WTC11 (cell line): ENCODE data around the gene MEGF10. TPM values are rescaled to one million over a fixed set of nuclear protein-coding genes. Genes with fewer than 3 reads are reported as not detected.

Source experiments
- ATAC-seq: fragments of 200-7000 bp; cut with Tn5 transposase; 2 replicates; pipeline ENCODE4 v1.10.0; 2021; ENCODE audit warnings: mild to moderate bottlenecking, moderate library complexity
- CTCF ChIA-PET: fragments of 300-600 bp; sonication (Branson Sonifier 250); formaldehyde crosslinking; loops from one replicate; lab custom pipeline; 2021; ENCODE audit warnings: antibody characterized with exemption; lab: Charles Lee
- POLR2A ChIA-PET: fragments of 350-600 bp; sonication (Branson Sonifier 250); formaldehyde crosslinking; loops from one replicate; lab custom pipeline; 2021; ENCODE audit warnings: antibody characterized with exemption; lab: Charles Lee
- DNase-seq: peaks from one replicate; pipeline ENCODE4 v3.0.0; 2021; ENCODE audit warnings: low spot score
- H3K27ac Mint-ChIP-seq: 2 replicates; pipeline ENCODE4 v1.8.0; 2021; ENCODE audit warnings: mixed read lengths
- H3K27me3 Mint-ChIP-seq: 2 replicates; pipeline ENCODE4 v1.8.0; 2021; ENCODE audit warnings: low read depth, mild to moderate bottlenecking, moderate library complexity, mixed read lengths
- H3K36me3 Mint-ChIP-seq: 2 replicates; pipeline ENCODE4 v1.8.0; 2021; ENCODE audit warnings: mixed read lengths
- H3K4me1 Mint-ChIP-seq: 2 replicates; pipeline ENCODE4 v1.8.0; 2022; ENCODE audit warnings: mixed read lengths
- H3K4me3 Mint-ChIP-seq: 2 replicates; pipeline ENCODE4 v1.8.0; 2021; ENCODE audit warnings: mild to moderate bottlenecking, moderate library complexity, mixed read lengths
- H3K9me3 Mint-ChIP-seq: 2 replicates; pipeline ENCODE4 v1.8.0; 2021; ENCODE audit warnings: mixed read lengths
- ATF1 ChIP-seq: sonication (generic); formaldehyde crosslinking; IDR thresholded peaks from 2 replicates; pipeline ENCODE4 v1.8.1; 2023; ENCODE audit warnings: mild to moderate bottlenecking, moderate library complexity, missing genetic modification reagents
- GRHL2 ChIP-seq: fragments of 250-450 bp; sonication (Bioruptor Pico); IDR thresholded peaks from 2 replicates; pipeline ENCODE4 v1.8.0; 2022; ENCODE audit warnings: mild to moderate bottlenecking, moderate library complexity; ENCODE audit not compliant: insufficient replicate concordance, severe bottlenecking
- MYBL2 ChIP-seq: sonication (generic); formaldehyde crosslinking; IDR thresholded peaks from 2 replicates; pipeline ENCODE4 v1.8.1; 2023; ENCODE audit warnings: mild to moderate bottlenecking, moderate library complexity, missing genetic modification reagents
- NFATC4 ChIP-seq: fragments of 250-450 bp; sonication (Bioruptor Pico); IDR thresholded peaks from 2 replicates; pipeline ENCODE4 v1.9.0; 2021; ENCODE audit warnings: mild to moderate bottlenecking
- NR1H2 ChIP-seq: sonication (generic); formaldehyde crosslinking; IDR thresholded peaks from 2 replicates; pipeline ENCODE4 v1.9.0; 2021; ENCODE audit warnings: mild to moderate bottlenecking, moderate library complexity, missing genetic modification reagents
- OVOL2 ChIP-seq: fragments of 250-450 bp; sonication (Bioruptor Pico); IDR thresholded peaks from 2 replicates; pipeline ENCODE4 v1.9.0; 2021; ENCODE audit warnings: mild to moderate bottlenecking, borderline replicate concordance
- PRRX2 ChIP-seq: fragments of 250-450 bp; sonication (Bioruptor Pico); IDR thresholded peaks from 2 replicates; pipeline ENCODE4 v1.8.0; 2021; ENCODE audit warnings: mild to moderate bottlenecking
- SMAD3 ChIP-seq: sonication (generic); formaldehyde crosslinking; IDR thresholded peaks from 2 replicates; pipeline ENCODE4 v1.8.0; 2022; ENCODE audit warnings: missing genetic modification reagents, mild to moderate bottlenecking, borderline replicate concordance
- TEAD1 ChIP-seq: sonication (generic); formaldehyde crosslinking; IDR thresholded peaks from 2 replicates; pipeline ENCODE4 v1.8.0; 2022; ENCODE audit warnings: mild to moderate bottlenecking, missing genetic modification reagents
- ZNF317 ChIP-seq: sonication (generic); formaldehyde crosslinking; IDR thresholded peaks from 2 replicates; pipeline ENCODE4 v1.8.1; 2023; ENCODE audit warnings: low read depth, mild to moderate bottlenecking, moderate library complexity, missing genetic modification reagents, borderline replicate concordance
- ZNF396 ChIP-seq: fragments of 250-450 bp; sonication (Bioruptor Pico); IDR thresholded peaks from 2 replicates; pipeline ENCODE4 v1.8.0; 2021; ENCODE audit warnings: mild to moderate bottlenecking, moderate library complexity, borderline replicate concordance
- ZNF416 ChIP-seq: fragments of 250-450 bp; sonication (Bioruptor Pico); IDR thresholded peaks from 2 replicates; pipeline ENCODE4 v1.9.0; 2021; ENCODE audit warnings: mild to moderate bottlenecking, inconsistent platforms
- total RNA-seq: library from RNA; stranded (reverse); gene quantifications from 3 replicates; pipeline ENCODE4 v1.2.3, GENCODE V29; 2021
- TF ChIP-seq, protein P1 (sequence below): sonication (generic); formaldehyde crosslinking; IDR thresholded peaks from 2 replicates; pipeline ENCODE4 v1.8.1; 2023; ENCODE audit warnings: mild to moderate bottlenecking, missing genetic modification reagents, moderate library complexity
- TF ChIP-seq, protein P2 (sequence below): sonication (generic); formaldehyde crosslinking; IDR thresholded peaks from 2 replicates; pipeline ENCODE4 v1.8.1; 2023; ENCODE audit warnings: mild to moderate bottlenecking, missing genetic modification reagents
- TF ChIP-seq, protein P3 (sequence below): sonication (generic); formaldehyde crosslinking; IDR thresholded peaks from 2 replicates; pipeline ENCODE4 v1.8.0; 2023; ENCODE audit warnings: missing genetic modification reagents, mild to moderate bottlenecking, borderline replicate concordance
- TF ChIP-seq, protein P4 (sequence below): sonication (generic); formaldehyde crosslinking; IDR thresholded peaks from 2 replicates; pipeline ENCODE4 v1.8.0; 2023; ENCODE audit warnings: mild to moderate bottlenecking, missing genetic modification reagents
- TF ChIP-seq, protein P5 (sequence below): fragments of 250-450 bp; sonication (Bioruptor Pico); IDR thresholded peaks from 2 replicates; pipeline ENCODE4 v2.1.2; 2022; ENCODE audit warnings: mild to moderate bottlenecking, moderate library complexity
- TF ChIP-seq, protein P6 (sequence below): sonication (generic); formaldehyde crosslinking; IDR thresholded peaks from 2 replicates; pipeline ENCODE4 v1.8.0; 2022; ENCODE audit warnings: mild to moderate bottlenecking, missing genetic modification reagents
- TF ChIP-seq, protein P7 (sequence below): fragments of 250-450 bp; sonication (Bioruptor Pico); IDR thresholded peaks from 2 replicates; pipeline ENCODE4 v1.9.0; 2021; ENCODE audit warnings: mild to moderate bottlenecking
- TF ChIP-seq, protein P8 (sequence below): sonication (generic); formaldehyde crosslinking; IDR thresholded peaks from 2 replicates; pipeline ENCODE4 v1.8.1; 2022; ENCODE audit warnings: low read depth, missing genetic modification reagents, borderline replicate concordance

The MEGF10 gene
- total RNA-seq, 1 experiment from 2014 or later, result 24.5 TPM

DNA sequence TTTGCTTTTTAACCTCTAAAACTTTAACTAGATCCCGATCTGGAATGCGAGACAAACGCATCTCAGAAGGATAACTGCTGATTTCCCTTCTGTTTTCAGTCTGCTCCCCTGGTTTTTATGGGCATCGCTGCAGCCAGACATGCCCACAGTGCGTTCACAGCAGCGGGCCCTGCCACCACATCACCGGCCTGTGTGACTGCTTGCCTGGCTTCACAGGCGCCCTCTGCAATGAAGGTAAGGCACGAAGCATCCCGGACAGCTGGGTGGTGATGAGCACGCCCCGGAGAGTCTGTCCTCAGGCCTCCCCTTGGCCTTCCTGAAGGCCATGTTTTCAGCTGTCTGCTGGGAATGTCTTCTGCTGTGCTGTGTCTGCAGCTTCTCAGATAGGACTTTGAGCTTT, 144.0 kb downstream of the MEGF10 start:
- CTCF ChIA-PET, result interaction anchor here (1.4 kb wide), 1 partner anchor 58 kb away, joined by 5 read pairs; no protein-coding TSS in a partner anchor
- no peaks in the 10 kb centered on the region for H3K4me1 Mint-ChIP-seq
- POLR2A ChIA-PET, result no interaction called here
- DNase-seq (no peak), ATAC-seq (peak; percentile 51; the same call in 1 of the 2 replicates)
- H3K27ac Mint-ChIP-seq, result no peak overlapping the region; the same call in 1 of the 2 replicates
- H3K27me3 Mint-ChIP-seq, result no peaks in the 10 kb centered on the region
- no peaks in the 10 kb centered on the region for H3K9me3 Mint-ChIP-seq
- H3K4me3 Mint-ChIP-seq, result no peak overlapping the region
- H3K36me3 Mint-ChIP-seq, result no peaks in the 10 kb centered on the region
- no peak for TF ChIP-seq ZNF416
- no peak for TF ChIP-seq OVOL2
- TF ChIP-seq, protein P1, sequence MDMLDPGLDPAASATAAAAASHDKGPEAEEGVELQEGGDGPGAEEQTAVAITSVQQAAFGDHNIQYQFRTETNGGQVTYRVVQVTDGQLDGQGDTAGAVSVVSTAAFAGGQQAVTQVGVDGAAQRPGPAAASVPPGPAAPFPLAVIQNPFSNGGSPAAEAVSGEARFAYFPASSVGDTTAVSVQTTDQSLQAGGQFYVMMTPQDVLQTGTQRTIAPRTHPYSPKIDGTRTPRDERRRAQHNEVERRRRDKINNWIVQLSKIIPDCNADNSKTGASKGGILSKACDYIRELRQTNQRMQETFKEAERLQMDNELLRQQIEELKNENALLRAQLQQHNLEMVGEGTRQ (CRISPR knock-in tag), result no peak
- no peak for TF ChIP-seq TEAD1
- no peak for TF ChIP-seq NR1H2 (CRISPR knock-in tag)
- TF ChIP-seq GRHL2, result no peak
- TF ChIP-seq, protein P2, sequence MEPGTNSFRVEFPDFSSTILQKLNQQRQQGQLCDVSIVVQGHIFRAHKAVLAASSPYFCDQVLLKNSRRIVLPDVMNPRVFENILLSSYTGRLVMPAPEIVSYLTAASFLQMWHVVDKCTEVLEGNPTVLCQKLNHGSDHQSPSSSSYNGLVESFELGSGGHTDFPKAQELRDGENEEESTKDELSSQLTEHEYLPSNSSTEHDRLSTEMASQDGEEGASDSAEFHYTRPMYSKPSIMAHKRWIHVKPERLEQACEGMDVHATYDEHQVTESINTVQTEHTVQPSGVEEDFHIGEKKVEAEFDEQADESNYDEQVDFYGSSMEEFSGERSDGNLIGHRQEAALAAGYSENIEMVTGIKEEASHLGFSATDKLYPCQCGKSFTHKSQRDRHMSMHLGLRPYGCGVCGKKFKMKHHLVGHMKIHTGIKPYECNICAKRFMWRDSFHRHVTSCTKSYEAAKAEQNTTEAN (CRISPR knock-in tag), result no peak

DNA sequence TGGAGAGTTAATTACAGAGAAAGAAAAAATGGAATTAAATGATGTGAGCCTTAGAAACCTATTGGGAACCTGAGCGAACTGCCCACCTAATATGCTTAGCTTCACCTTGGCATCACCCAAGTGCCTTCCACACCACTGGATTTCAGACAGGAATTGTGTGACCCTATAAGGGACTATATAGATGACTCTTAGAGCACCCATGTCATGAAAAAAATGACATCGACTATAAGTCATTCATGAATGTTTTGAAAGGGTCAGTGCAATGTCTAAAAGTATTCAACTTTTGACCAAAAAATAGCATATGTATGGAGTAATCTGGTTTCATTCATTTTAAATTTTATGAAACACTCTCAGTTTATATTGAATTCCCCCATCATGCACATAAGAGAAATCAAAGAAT, 145.2 kb downstream of the MEGF10 start:
- no peak overlapping the region for H3K4me3 Mint-ChIP-seq
- no peaks in the 10 kb centered on the region for H3K27me3 Mint-ChIP-seq
- TF ChIP-seq, protein P3, sequence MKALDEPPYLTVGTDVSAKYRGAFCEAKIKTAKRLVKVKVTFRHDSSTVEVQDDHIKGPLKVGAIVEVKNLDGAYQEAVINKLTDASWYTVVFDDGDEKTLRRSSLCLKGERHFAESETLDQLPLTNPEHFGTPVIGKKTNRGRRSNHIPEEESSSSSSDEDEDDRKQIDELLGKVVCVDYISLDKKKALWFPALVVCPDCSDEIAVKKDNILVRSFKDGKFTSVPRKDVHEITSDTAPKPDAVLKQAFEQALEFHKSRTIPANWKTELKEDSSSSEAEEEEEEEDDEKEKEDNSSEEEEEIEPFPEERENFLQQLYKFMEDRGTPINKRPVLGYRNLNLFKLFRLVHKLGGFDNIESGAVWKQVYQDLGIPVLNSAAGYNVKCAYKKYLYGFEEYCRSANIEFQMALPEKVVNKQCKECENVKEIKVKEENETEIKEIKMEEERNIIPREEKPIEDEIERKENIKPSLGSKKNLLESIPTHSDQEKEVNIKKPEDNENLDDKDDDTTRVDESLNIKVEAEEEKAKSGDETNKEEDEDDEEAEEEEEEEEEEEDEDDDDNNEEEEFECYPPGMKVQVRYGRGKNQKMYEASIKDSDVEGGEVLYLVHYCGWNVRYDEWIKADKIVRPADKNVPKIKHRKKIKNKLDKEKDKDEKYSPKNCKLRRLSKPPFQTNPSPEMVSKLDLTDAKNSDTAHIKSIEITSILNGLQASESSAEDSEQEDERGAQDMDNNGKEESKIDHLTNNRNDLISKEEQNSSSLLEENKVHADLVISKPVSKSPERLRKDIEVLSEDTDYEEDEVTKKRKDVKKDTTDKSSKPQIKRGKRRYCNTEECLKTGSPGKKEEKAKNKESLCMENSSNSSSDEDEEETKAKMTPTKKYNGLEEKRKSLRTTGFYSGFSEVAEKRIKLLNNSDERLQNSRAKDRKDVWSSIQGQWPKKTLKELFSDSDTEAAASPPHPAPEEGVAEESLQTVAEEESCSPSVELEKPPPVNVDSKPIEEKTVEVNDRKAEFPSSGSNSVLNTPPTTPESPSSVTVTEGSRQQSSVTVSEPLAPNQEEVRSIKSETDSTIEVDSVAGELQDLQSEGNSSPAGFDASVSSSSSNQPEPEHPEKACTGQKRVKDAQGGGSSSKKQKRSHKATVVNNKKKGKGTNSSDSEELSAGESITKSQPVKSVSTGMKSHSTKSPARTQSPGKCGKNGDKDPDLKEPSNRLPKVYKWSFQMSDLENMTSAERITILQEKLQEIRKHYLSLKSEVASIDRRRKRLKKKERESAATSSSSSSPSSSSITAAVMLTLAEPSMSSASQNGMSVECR (CRISPR knock-in tag), result no peak
- TF ChIP-seq ZNF396 (CRISPR knock-in tag) (no peak), MYBL2 (CRISPR knock-in tag) (no peak), PRRX2 (CRISPR knock-in tag) (no peak), ZNF317 (CRISPR knock-in tag) (no peak), SMAD3 (no peak), NFATC4 (CRISPR knock-in tag) (no peak), ATF1 (CRISPR knock-in tag) (no peak)
- TF ChIP-seq, protein P4, sequence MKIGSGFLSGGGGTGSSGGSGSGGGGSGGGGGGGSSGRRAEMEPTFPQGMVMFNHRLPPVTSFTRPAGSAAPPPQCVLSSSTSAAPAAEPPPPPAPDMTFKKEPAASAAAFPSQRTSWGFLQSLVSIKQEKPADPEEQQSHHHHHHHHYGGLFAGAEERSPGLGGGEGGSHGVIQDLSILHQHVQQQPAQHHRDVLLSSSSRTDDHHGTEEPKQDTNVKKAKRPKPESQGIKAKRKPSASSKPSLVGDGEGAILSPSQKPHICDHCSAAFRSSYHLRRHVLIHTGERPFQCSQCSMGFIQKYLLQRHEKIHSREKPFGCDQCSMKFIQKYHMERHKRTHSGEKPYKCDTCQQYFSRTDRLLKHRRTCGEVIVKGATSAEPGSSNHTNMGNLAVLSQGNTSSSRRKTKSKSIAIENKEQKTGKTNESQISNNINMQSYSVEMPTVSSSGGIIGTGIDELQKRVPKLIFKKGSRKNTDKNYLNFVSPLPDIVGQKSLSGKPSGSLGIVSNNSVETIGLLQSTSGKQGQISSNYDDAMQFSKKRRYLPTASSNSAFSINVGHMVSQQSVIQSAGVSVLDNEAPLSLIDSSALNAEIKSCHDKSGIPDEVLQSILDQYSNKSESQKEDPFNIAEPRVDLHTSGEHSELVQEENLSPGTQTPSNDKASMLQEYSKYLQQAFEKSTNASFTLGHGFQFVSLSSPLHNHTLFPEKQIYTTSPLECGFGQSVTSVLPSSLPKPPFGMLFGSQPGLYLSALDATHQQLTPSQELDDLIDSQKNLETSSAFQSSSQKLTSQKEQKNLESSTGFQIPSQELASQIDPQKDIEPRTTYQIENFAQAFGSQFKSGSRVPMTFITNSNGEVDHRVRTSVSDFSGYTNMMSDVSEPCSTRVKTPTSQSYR (CRISPR knock-in tag), result no peak
- TF ChIP-seq, protein P5, sequence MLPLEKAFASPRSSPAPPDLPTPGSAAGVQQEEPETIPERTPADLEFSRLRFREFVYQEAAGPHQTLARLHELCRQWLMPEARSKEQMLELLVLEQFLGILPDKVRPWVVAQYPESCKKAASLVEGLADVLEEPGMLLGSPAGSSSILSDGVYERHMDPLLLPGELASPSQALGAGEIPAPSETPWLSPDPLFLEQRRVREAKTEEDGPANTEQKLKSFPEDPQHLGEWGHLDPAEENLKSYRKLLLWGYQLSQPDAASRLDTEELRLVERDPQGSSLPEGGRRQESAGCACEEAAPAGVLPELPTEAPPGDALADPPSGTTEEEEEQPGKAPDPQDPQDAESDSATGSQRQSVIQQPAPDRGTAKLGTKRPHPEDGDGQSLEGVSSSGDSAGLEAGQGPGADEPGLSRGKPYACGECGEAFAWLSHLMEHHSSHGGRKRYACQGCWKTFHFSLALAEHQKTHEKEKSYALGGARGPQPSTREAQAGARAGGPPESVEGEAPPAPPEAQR (CRISPR knock-in tag), result no peak
- TF ChIP-seq, protein P6, sequence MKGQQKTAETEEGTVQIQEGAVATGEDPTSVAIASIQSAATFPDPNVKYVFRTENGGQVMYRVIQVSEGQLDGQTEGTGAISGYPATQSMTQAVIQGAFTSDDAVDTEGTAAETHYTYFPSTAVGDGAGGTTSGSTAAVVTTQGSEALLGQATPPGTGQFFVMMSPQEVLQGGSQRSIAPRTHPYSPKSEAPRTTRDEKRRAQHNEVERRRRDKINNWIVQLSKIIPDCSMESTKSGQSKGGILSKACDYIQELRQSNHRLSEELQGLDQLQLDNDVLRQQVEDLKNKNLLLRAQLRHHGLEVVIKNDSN, result no peak
- TF ChIP-seq, protein P7, sequence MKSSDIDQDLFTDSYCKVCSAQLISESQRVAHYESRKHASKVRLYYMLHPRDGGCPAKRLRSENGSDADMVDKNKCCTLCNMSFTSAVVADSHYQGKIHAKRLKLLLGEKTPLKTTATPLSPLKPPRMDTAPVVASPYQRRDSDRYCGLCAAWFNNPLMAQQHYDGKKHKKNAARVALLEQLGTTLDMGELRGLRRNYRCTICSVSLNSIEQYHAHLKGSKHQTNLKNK (CRISPR knock-in tag), result no peak
- TF ChIP-seq, protein P8, sequence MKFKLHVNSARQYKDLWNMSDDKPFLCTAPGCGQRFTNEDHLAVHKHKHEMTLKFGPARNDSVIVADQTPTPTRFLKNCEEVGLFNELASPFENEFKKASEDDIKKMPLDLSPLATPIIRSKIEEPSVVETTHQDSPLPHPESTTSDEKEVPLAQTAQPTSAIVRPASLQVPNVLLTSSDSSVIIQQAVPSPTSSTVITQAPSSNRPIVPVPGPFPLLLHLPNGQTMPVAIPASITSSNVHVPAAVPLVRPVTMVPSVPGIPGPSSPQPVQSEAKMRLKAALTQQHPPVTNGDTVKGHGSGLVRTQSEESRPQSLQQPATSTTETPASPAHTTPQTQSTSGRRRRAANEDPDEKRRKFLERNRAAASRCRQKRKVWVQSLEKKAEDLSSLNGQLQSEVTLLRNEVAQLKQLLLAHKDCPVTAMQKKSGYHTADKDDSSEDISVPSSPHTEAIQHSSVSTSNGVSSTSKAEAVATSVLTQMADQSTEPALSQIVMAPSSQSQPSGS (CRISPR knock-in tag), result no peak

More for the DNA sequence above, 145.2 kb downstream of the MEGF10 start:
- no peak for ATAC-seq
- Mint-ChIP-seq H3K36me3 (no peaks in the 10 kb centered on the region), H3K4me1 (0 out of 2 replicates have a peak, but pooled peaks cover 3% of the 10 kb centered on the region), H3K27ac (no peak overlapping the region), H3K9me3 (no peaks in the 10 kb centered on the region)
- ChIA-PET CTCF (no interaction called here), POLR2A (no interaction called here)
- no peak for DNase-seq
